Lower leg skin (tissue), 4 donors: ENCODE results near the gene CFAP119. TPM values are rescaled to one million over a fixed set of nuclear protein-coding genes. Genes with fewer than 3 reads are reported as not detected.

Experiments
- DNase-seq, 2 donors: peaks; one replicate each; pipeline ENCODE4 v3.0.0-alpha.2; 2019; ENCODE audit warnings: low spot score in 2 of 2
- H3K4me3 ChIP-seq: fragments of 200-600 bp; sonication (generic); 2 replicates; pipeline ENCODE4 v1.5.1; 2017; ENCODE audit warnings: mild to moderate bottlenecking, low read depth; ENCODE audit not compliant: poor library complexity, severe bottlenecking
- CTCF ChIP-seq, 3 donors: fragments of 450-650 bp; IDR thresholded peaks; one replicate each; pipeline ENCODE4 v1.5.1; 2016; ENCODE audit warnings: antibody characterized with exemption in 3 of 3, mild to moderate bottlenecking in 3 of 3, moderate library complexity in 2 of 3
- POLR2A ChIP-seq, 2 donors: fragments of 450-650 bp; IDR thresholded peaks; one replicate each; pipeline ENCODE4 v1.6.1; 2016 to 2017; ENCODE audit warnings: antibody characterized with exemption in 2 of 2, mild to moderate bottlenecking in 1 of 2, moderate library complexity in 1 of 2
- WGBS, 2 donors: methylation state at CpG; one replicate each; pipeline ENCODE4 v1.1.5; 2018; 5-methylcytosine and 5-hydroxymethylcytosine counted together
- intact Hi-C: fragments of 100-400 bp; cut with DNase I; formaldehyde crosslinking; loops from one replicate; pipeline ENCODE4 v1.15.0; 2023; ENCODE audit warnings: low total_unique reads
- total RNA-seq, 4 donors: library from RNA; depleted of rRNA; stranded (reverse); fragments of >200 nt; gene quantifications; one replicate each; pipeline ENCODE4 v1.1.0, GENCODE V29; 2016

CFAP119 gene
- total RNA-seq, 4 donors from 2014 or later: 1.2 to 4.1 (median 2.6) TPM

GRCh38 chr16:30720694-30721093 lies 41.2 kb downstream of the CFAP119 start:
- TF ChIP-seq CTCF (IDR thresholded peaks at IDR 0.05) (no peak), POLR2A (IDR thresholded peaks at IDR 0.05) (no peak)
- intact Hi-C loops: loop anchor here (10.0 kb wide), 1 partner anchor 54 kb away; no protein-coding TSS in a partner anchor
- WGBS, 2 donors: 81 to 89% methylated on average over 8 to 9 of the region's 9 CpGs
- H3K4me3 ChIP-seq: no peak overlapping the region
- no peak for DNase-seq

- TF ChIP-seq POLR2A (IDR thresholded peaks at IDR 0.05): no peak
- no peak for TF ChIP-seq CTCF (IDR thresholded peaks at IDR 0.05)
- no peak overlapping the region for H3K4me3 ChIP-seq
- WGBS, 2 donors: 91% methylated on average over 11 of the region's 11 CpGs
- no peak for DNase-seq
- intact Hi-C loops: loop anchor here (10.0 kb wide), 1 partner anchor 55 kb away; no protein-coding TSS in a partner anchor
Observed at GRCh38 chr16:30720086-30720485, 41.8 kb downstream of the CFAP119 start.

- TF ChIP-seq CTCF (IDR thresholded peaks at IDR 0.05) (no peak), POLR2A (IDR thresholded peaks at IDR 0.05) (no peak)
- intact Hi-C loops: no loop called here
- 84 to 85% methylated on average over 17 of the region's 17 CpGs for WGBS, 2 donors
- DNase-seq: no peak
- H3K4me3 ChIP-seq: no peak overlapping the region
Observed at GRCh38 chr16:30715750-30716445, 46.0 kb downstream of the CFAP119 start.

- intact Hi-C loops: no loop called here
- TF ChIP-seq CTCF (IDR thresholded peaks at IDR 0.05) (no peak), POLR2A (IDR thresholded peaks at IDR 0.05) (no peak)
- DNase-seq: no peak
- no peak overlapping the region for H3K4me3 ChIP-seq
- 88 to 100% methylated on average over 1 of the region's 1 CpG for WGBS, 2 donors
Observed at GRCh38 chr16:30711712-30712111, 50.1 kb downstream of the CFAP119 start.

- no peak for DNase-seq
- H3K4me3 ChIP-seq: no peak overlapping the region
- 95 to 96% methylated on average over 4 of the region's 4 CpGs for WGBS, 2 donors
- intact Hi-C loops: no loop called here
- TF ChIP-seq CTCF (IDR thresholded peaks at IDR 0.05): no peak
- no peak for TF ChIP-seq POLR2A (IDR thresholded peaks at IDR 0.05)
Observed at GRCh38 chr16:30710971-30711370, 50.9 kb downstream of the CFAP119 start.

Other genes with a start within 250 kb of the CFAP119 start
- 10 to 100 TPM; 31.1 to 43.5 (median 41.0) TPM for gene ZNF768, start 235.5 kb downstream of the CFAP119 start, total RNA-seq
- 10 to 100 TPM in 3 of 4 donors, 1 to 10 TPM in 1; 9.9 to 23.7 (median 19.6) TPM for gene ZNF747, start 227.2 kb downstream of the CFAP119 start, total RNA-seq
- gene ZNF764, start 203.7 kb downstream of the CFAP119 start, total RNA-seq: 10 to 100 TPM in 3 of 4 donors, 1 to 10 TPM in 1; 8.3 to 12.0 (median 10.3) TPM
- 10 to 100 TPM; 11.9 to 22.5 (median 16.0) TPM for gene ZNF688, start 190.3 kb downstream of the CFAP119 start, total RNA-seq
- gene ZNF785, start 176.4 kb downstream of the CFAP119 start, total RNA-seq: 10 to 100 TPM in 2 of 4 donors, 1 to 10 TPM in 2; 9.5 to 19.2 (median 10.4) TPM
- 1 to 10 TPM; 3.2 to 9.1 (median 6.7) TPM for gene ZNF689, start 151.7 kb downstream of the CFAP119 start, total RNA-seq
- gene PRR14, start 111.1 kb downstream of the CFAP119 start, total RNA-seq: 10 to 100 TPM; 23.8 to 67.5 (median 37.1) TPM
- 100 to 1,000 TPM in 1 of 4 donors, 10 to 100 TPM in 3; 51.0 to 103 (median 58.3) TPM for gene FBRS, start 103.6 kb downstream of the CFAP119 start, total RNA-seq
- 10 to 100 TPM; 21.7 to 44.0 (median 33.7) TPM for gene SRCAP, start 62.9 kb downstream of the CFAP119 start, total RNA-seq
- gene PHKG2, start 13.6 kb downstream of the CFAP119 start, total RNA-seq: 10 to 100 TPM; 20.6 to 39.5 (median 31.5) TPM
- 100 to 1,000 TPM in 1 of 4 donors, 10 to 100 TPM in 3; 82.2 to 112 (median 92.9) TPM for gene RNF40, start 260 bp upstream of the CFAP119 start, total RNA-seq
- gene ZNF629, start 25.1 kb upstream of the CFAP119 start, total RNA-seq: 10 to 100 TPM; 10.9 to 18.1 (median 16.0) TPM
- 10 to 100 TPM; 43.1 to 79.1 (median 63.0) TPM for gene BCL7C, start 132.0 kb upstream of the CFAP119 start, total RNA-seq
- 1 to 10 TPM in 2 of 4 donors, under 1 TPM in 1, not detected in 1; 0.80 to 3.0 (median 2.5) TPM for gene CTF1, start 134.6 kb upstream of the CFAP119 start, total RNA-seq
- 10 to 100 TPM; 17.7 to 25.1 (median 22.1) TPM for gene FBXL19, start 161.5 kb upstream of the CFAP119 start, total RNA-seq
- 10 to 100 TPM; 22.9 to 37.7 (median 34.6) TPM for gene ORAI3, start 187.0 kb upstream of the CFAP119 start, total RNA-seq
- 10 to 100 TPM in 3 of 4 donors, 1 to 10 TPM in 1; 9.2 to 22.4 (median 10.7) TPM for gene SETD1A, start 195.7 kb upstream of the CFAP119 start, total RNA-seq
- 10 to 100 TPM; 12.4 to 29.8 (median 19.0) TPM for gene HSD3B7, start 223.1 kb upstream of the CFAP119 start, total RNA-seq
- gene STX1B, start 248.6 kb upstream of the CFAP119 start, total RNA-seq: 1 to 10 TPM in 1 of 4 donors, under 1 TPM in 3; 0.32 to 1.4 (median 0.44) TPM